ENCODE results near the gene CFB.
A peak's percentile ranks its signal among the peaks of the same experiment; 100 is the strongest.
"Not testable (repeated sequence)": the region's sequence is repeated elsewhere in the genome, so short reads cannot be mapped to it uniquely, and the experiment has no call there.

The CFB gene

GRCh38 chr6:31971993-31972708 lies 26.3 kb downstream of the CFB start, which contains the start of gene DXO:
TSS of gene DXO (minus strand) at chr6:31972138. CDS start at chr6:31971675, 463 bp downstream.
- peak; percentile 99 for DNase-seq

- peak; percentile 32 for DNase-seq
Measured at GRCh38 chr6:31972709-31973350, 26.9 kb downstream of the CFB start.

GRCh38 chr6:31976065-31976464 lies 30.2 kb downstream of the CFB start:
- DNase-seq = not testable (repeated sequence)

- no peak for DNase-seq
Measured at GRCh38 chr6:31977816-31978431, 32.0 kb downstream of the CFB start.

- DNase-seq = no peak
Measured at GRCh38 chr6:31978831-31979230, 32.9 kb downstream of the CFB start.

- no peak for DNase-seq
Measured at GRCh38 chr6:31979238-31979898, 33.5 kb downstream of the CFB start.

GRCh38 chr6:31980195-31980876 lies 34.4 kb downstream of the CFB start:
- DNase-seq = not testable (repeated sequence)

GRCh38 chr6:31980998-31981397 lies 35.1 kb downstream of the CFB start:
- not testable (repeated sequence) for DNase-seq

- not testable (repeated sequence) for DNase-seq
Measured at GRCh38 chr6:31981744-31982143, 35.8 kb downstream of the CFB start, which contains the start of gene C4A. TSS of gene C4A (plus strand) at chr6:31982057. CDS start at chr6:31982108, 51 bp downstream.

- DNase-seq = not testable (repeated sequence)
Measured at GRCh38 chr6:31989363-31989762, 43.5 kb downstream of the CFB start.

GRCh38 chr6:31994421-31994820 lies 48.5 kb downstream of the CFB start:
- DNase-seq = not testable (repeated sequence)

- not testable (repeated sequence) for DNase-seq
Measured at GRCh38 chr6:31996385-31996784, 50.5 kb downstream of the CFB start.

Data from NCI-H82 (cell line).